DND-41 (cell line): ENCODE data around the gene PTCHD1.

Experiments
- CTCF ChIP-seq: IDR thresholded peaks from 2 replicates; pipeline ENCODE4 v1.5.1; 2012; ENCODE audit warnings: borderline replicate concordance, low read length, moderate library complexity, mild to moderate bottlenecking; ENCODE audit not compliant: poor library complexity, severe bottlenecking; ENCODE audit errors: extremely low read depth
- EZH2 ChIP-seq: IDR thresholded peaks from 3 replicates; pipeline ENCODE4 v1.6.1; 2012; ENCODE audit warnings: borderline replicate concordance, low read depth, mild to moderate bottlenecking, moderate library complexity, low read length, inconsistent platforms; ENCODE audit not compliant: severe bottlenecking

DNA sequence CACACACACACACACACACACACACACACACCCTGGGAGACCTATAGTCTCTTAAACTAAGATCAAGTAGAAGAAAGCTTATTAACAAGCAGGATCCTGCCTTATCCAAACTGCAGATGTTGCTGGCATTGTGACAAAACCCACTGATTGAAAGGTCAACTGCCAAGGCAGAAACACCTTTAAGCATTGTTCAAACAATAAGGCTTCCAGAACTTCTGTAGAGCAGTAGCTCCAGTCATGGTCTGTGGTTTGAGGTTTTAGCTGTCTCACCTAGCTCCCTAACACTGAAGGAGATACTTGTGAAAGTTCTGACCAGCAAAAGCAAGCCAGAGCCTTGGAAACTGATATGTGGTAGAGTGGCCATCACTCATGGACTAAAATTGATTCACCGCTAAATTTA, 59.8 kb downstream of the PTCHD1 start:
- TF ChIP-seq CTCF (no peak), EZH2 (no peak)
